Endothelial cell (in vitro differentiated cells): ENCODE data around the gene NANOS2. TPM values are rescaled to one million over a fixed set of nuclear protein-coding genes. Genes with fewer than 3 reads are reported as not detected.

Source experiments
- DNase-seq: peaks from one replicate; pipeline ENCODE4 v3.0.0; 2021; ENCODE audit warnings: low spot score
- H3K27ac Mint-ChIP-seq: one replicate; pipeline ENCODE4 v1.8.0; 2021; ENCODE audit warnings: mixed read lengths, inconsistent platforms; ENCODE audit not compliant: unreplicated experiment
- H3K27me3 Mint-ChIP-seq: one replicate; pipeline ENCODE4 v1.8.0; 2021; ENCODE audit warnings: mild to moderate bottlenecking, moderate library complexity, mixed read lengths, inconsistent platforms; ENCODE audit not compliant: unreplicated experiment
- H3K36me3 Mint-ChIP-seq: one replicate; pipeline ENCODE4 v1.8.0; 2021; ENCODE audit warnings: mild to moderate bottlenecking, low read depth, mixed read lengths, inconsistent platforms; ENCODE audit not compliant: unreplicated experiment
- H3K4me1 Mint-ChIP-seq: one replicate; pipeline ENCODE4 v1.8.0; 2021; ENCODE audit warnings: mild to moderate bottlenecking, mixed read lengths, inconsistent platforms; ENCODE audit not compliant: unreplicated experiment
- H3K4me3 Mint-ChIP-seq: one replicate; pipeline ENCODE4 v1.8.0; 2021; ENCODE audit warnings: mild to moderate bottlenecking, mixed read lengths, inconsistent platforms; ENCODE audit not compliant: unreplicated experiment
- H3K9me3 Mint-ChIP-seq: one replicate; pipeline ENCODE4 v1.8.0; 2021; ENCODE audit warnings: mixed read lengths, inconsistent platforms; ENCODE audit not compliant: unreplicated experiment
- total RNA-seq: library from RNA; stranded (reverse); fragmentation: NEBNext Ultra II Directional; extraction: Animal tissue kit (Norgen Biotek cat#: 25700); gene quantifications from one replicate; pipeline ENCODE4 v1.2.1, GENCODE V29; 2021; ENCODE audit not compliant: unreplicated experiment
- TF ChIP-seq, protein P1 (sequence below): fragments of 200-600 bp; sonication (generic); IDR thresholded peaks from one replicate; pipeline ENCODE4 v1.5.0; 2021; ENCODE audit warnings: antibody characterized with exemption; ENCODE audit not compliant: unreplicated experiment

The NANOS2 gene
- total RNA-seq, 1 donor from 2014 or later = not detected

DNA sequence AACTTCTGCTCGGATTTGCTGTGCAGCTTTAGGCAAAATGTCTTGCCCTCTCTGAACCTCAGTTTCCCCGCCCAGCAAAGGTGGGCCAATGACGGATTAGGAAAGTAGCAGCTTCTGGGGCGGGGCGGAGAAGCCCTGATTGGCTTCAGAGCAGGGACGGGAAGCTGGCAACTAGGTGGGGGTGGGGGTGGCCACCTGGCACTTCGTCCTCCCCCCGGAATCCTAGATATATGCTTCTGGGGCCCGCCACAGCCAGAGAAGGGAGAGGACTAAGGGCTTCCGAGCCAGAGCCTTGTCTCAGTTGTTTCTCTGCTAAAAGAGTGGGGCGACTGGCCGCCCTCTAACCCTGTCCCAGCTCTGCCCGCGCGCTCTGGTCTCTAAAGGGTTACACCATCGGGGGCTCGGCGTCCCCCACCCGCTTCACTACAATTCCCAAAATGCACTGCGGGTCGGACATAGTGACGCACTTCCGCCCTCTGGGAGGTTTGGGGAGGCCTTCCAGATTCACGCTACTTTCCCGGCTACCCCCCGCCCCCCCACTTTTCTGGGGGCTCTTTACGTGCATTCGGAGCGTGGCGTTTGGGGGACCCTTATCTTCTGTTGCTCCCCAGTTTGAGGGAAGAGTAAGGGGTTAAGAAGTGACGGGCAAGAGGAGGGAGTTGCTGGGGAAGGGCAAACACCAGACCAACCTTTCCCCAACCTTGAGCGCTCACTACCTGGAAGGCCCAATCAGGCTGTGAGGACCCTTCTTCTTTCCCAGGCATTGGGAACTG, 28.0 kb downstream of the NANOS2 start:
- H3K36me3 Mint-ChIP-seq = no peaks in the 10 kb centered on the region
- H3K27me3 Mint-ChIP-seq = peaks cover 17% of the 10 kb centered on the region
- peak overlapping the region; percentile 95 for H3K4me3 Mint-ChIP-seq
- DNase-seq = peak; percentile 88
- TF ChIP-seq, protein P1, sequence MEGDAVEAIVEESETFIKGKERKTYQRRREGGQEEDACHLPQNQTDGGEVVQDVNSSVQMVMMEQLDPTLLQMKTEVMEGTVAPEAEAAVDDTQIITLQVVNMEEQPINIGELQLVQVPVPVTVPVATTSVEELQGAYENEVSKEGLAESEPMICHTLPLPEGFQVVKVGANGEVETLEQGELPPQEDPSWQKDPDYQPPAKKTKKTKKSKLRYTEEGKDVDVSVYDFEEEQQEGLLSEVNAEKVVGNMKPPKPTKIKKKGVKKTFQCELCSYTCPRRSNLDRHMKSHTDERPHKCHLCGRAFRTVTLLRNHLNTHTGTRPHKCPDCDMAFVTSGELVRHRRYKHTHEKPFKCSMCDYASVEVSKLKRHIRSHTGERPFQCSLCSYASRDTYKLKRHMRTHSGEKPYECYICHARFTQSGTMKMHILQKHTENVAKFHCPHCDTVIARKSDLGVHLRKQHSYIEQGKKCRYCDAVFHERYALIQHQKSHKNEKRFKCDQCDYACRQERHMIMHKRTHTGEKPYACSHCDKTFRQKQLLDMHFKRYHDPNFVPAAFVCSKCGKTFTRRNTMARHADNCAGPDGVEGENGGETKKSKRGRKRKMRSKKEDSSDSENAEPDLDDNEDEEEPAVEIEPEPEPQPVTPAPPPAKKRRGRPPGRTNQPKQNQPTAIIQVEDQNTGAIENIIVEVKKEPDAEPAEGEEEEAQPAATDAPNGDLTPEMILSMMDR = no peak
- H3K27ac Mint-ChIP-seq = peak overlapping the region; percentile 94
- H3K9me3 Mint-ChIP-seq = no peaks in the 10 kb centered on the region
- H3K4me1 Mint-ChIP-seq = peaks cover 12% of the 10 kb centered on the region

DNA sequence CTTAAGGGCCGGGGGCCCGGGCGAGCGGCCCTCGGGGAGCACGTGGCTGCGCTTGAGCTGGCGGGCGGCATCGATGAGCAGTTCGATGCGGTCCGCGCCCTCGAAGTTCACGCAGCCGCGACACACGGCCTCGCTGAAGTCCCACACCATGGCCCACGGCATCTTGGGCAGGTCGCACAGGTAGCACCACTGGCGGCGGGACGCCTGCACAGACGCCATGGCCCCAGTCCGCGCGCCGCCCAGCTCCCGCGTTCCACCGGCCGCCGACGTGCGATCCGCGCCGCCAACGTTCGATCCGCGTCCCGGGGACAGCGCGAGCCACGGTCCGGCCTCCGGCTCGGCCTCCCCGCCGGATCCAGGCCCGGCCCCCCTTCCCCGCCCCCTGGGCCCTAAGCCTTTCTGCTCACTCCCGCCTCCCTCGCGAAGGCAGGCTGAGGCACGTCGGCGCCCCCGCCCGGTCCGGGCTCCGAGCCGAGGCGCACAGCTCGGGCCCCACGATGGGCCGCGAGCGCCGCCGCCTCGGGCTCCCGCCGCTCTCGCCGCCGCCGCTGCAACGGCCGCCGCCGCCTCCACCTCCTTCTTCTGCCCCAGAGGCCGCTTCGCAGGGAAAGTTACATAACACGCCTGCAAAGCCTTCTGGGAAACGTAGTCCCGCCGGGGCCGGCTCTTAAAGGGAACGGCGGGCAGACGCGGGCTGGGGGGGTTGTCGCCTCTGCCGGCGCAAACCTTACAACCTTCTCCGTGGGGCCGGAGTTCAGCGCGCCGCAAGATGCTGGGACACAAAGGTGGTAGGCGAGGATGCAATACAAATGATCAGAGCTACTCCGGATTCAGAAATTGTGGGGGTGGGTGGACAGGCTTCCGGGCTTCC, 28.8 kb downstream of the NANOS2 start, which contains the start of gene IRF2BP1:
IRF2BP1 (minus strand) TSS at position 586 of the 871 bp plus-strand sequence; CDS start at position 219, 367 bp downstream.
- Mint-ChIP-seq H3K4me3 (peak within 1 kb of the TSS; percentile 95), H3K4me1 (peaks cover 15% of the 10 kb centered on the region), H3K27ac (peak within 1 kb of the TSS; percentile 94), H3K36me3 (no peaks in the 10 kb centered on the region), H3K9me3 (no peaks in the 10 kb centered on the region), H3K27me3 (peaks cover 20% of the 10 kb centered on the region)
- TF ChIP-seq, protein P1 = no peak
- DNase-seq = peak; percentile 83

DNA sequence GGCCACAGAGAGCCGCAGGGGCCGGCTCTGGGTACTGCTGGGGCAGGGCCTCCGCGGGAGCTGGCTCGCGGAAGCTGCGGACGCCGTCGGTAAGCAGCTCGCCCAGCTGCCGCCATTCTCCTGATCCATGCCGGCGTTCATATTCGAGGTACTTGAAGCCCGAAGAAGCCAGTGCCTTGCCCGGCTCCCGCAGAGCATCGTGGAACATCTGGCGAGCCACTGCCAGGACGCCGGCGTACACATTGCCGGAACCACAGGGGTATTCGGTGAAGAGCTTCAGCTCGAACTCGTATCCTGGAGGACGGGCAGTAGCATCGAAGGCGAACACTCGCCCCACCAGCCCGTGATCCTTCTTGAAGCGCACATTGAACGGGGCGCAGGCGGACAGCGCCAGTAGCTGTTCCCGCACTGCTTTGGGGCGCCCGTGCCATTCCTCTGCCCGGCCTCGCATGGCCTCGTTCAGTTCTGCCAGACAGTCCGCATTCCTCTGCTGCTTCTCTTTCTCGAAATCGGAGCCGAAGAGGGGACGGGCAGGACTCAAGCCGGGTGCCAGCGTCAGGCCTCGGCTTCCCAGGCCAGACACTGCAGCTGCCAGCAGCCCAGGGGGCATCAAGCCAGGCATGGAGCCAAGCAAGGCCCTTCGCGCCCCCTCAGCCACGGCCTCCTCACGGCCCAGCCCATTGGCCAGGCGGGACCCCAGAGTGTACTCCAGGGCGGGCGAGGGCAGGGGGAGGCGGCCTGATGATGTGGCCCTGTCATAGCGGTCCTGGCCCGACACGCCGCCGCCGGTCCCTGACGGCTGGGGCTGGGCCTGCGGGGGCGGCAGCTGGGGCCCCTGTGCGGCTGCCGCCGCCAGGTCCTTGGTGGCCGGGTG, 29.7 kb downstream of the NANOS2 start:
- Mint-ChIP-seq H3K9me3 (no peaks in the 10 kb centered on the region), H3K27me3 (peaks cover 21% of the 10 kb centered on the region), H3K4me3 (no peak overlapping the region), H3K27ac (no peak overlapping the region), H3K4me1 (peaks cover 15% of the 10 kb centered on the region), H3K36me3 (no peaks in the 10 kb centered on the region)
- no peak for DNase-seq
- TF ChIP-seq, protein P1 = no peak

DNA sequence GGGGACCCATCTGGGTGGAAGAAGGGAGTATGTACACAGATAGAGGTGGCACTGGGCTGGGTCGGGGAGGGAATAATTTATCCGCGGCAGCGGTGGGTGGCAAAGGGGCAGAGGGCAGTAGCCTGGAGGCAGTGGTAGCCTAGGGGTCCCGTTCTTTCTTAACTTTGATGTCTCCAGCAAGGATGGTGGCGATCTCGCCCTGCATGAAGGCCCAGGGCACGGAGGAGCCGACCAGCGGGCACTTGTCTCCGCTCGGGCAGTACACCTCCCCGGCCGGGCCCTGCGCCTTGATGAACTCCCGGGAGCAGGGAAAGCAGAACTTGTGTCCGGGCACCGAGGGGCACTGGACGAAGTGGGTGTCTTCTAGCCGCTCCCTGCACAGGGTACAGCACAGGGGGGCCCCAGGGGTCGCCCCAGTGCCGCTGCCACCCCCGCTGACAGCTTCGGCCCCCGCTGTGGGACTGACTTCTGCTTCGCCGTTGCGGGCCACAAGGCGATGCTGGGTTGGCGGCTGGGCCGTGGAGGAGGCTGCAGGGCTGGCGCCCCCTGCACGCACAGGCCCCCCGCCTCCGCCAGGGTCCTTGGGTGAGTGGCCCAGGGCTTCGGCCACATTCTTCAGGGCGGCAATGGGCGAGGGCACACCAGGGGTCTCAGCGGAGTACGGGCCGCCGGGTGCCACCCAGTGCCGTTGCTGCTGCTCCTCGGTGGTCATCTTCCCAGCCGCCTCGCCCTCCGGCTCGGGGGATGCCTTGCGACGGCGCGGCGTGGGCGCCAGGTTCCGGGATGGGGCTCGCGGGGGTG, 30.5 kb downstream of the NANOS2 start:
- peaks cover 15% of the 10 kb centered on the region for H3K4me1 Mint-ChIP-seq
- H3K9me3 Mint-ChIP-seq = no peaks in the 10 kb centered on the region
- H3K4me3 Mint-ChIP-seq = peak overlapping the region; percentile 91
- no peak overlapping the region for H3K27ac Mint-ChIP-seq
- DNase-seq = no peak
- no peaks in the 10 kb centered on the region for H3K36me3 Mint-ChIP-seq
- TF ChIP-seq, protein P1 = no peak
- H3K27me3 Mint-ChIP-seq = peaks cover 20% of the 10 kb centered on the region
